HEK293 (cell line): ENCODE results near the gene FAHD2A.

Experiments used
- CTCF ChIP-seq: fragments of 450-650 bp; formaldehyde crosslinking; IDR thresholded peaks from 2 replicates; pipeline ENCODE4 v1.5.1; 2016; ENCODE audit warnings: missing biosample characterization, missing genetic modification characterization
- RBAK ChIP-seq: fragments of 450-650 bp; formaldehyde crosslinking; IDR thresholded peaks from 2 replicates; pipeline ENCODE4 v1.5.1; 2016; ENCODE audit warnings: missing biosample characterization, missing genetic modification characterization
- ZFP69B ChIP-seq: fragments of 450-650 bp; formaldehyde crosslinking; IDR thresholded peaks from 2 replicates; pipeline ENCODE4 v1.5.1; 2016; ENCODE audit warnings: missing biosample characterization, missing genetic modification characterization
- ZNF184 ChIP-seq: fragments of 450-650 bp; IDR thresholded peaks from 2 replicates; pipeline ENCODE4 v1.5.1; 2018; ENCODE audit warnings: missing biosample characterization, mild to moderate bottlenecking, missing genetic modification characterization
- ZNF274 ChIP-seq, 2 experiments: fragments of 200-500 bp in 1 of 2; fragments of 450-650 bp in 1 of 2; sonication (Bioruptor generic) in 1 of 2; formaldehyde crosslinking in 1 of 2; IDR thresholded peaks; 2 replicates each; pipeline versions ENCODE4 v1.5.1 to v1.6.1; 2014 to 2016; ENCODE audit warnings: borderline replicate concordance in 1 of 2, inconsistent platforms in 1 of 2, low read length in 1 of 2, missing biosample characterization in 1 of 2, missing genetic modification characterization in 1 of 2

- no peak for TF ChIP-seq CTCF (tag by site-specific recombination)
- no peak for TF ChIP-seq RBAK
- TF ChIP-seq ZNF184 (tag by site-specific recombination) = no peak
- no peak for TF ChIP-seq ZNF274 (IDR thresholded peaks at IDR 0.05; ENCODE audit: low read length)
- TF ChIP-seq ZNF274 (tag by site-specific recombination; IDR thresholded peaks at IDR 0.05; ENCODE audit: borderline replicate concordance) = no peak
- TF ChIP-seq ZFP69B (tag by site-specific recombination) = no peak
Measured at GRCh38 chr2:95377216-95378123, 25.0 kb upstream of the FAHD2A start.
